WI38 (cell line): ENCODE results near the gene FMNL2.

Experiments used
- H3K4me3 ChIP-seq: 2 replicates; pipeline ENCODE4 v1.5.1; 2011; ENCODE audit warnings: low read depth, mild to moderate bottlenecking, control low read depth, low read length
- CTCF ChIP-seq: IDR thresholded peaks from 2 replicates; pipeline ENCODE4 v1.5.1; 2012; ENCODE audit warnings: low read depth, mild to moderate bottlenecking, control low read depth, low read length

FMNL2 gene

DNA sequence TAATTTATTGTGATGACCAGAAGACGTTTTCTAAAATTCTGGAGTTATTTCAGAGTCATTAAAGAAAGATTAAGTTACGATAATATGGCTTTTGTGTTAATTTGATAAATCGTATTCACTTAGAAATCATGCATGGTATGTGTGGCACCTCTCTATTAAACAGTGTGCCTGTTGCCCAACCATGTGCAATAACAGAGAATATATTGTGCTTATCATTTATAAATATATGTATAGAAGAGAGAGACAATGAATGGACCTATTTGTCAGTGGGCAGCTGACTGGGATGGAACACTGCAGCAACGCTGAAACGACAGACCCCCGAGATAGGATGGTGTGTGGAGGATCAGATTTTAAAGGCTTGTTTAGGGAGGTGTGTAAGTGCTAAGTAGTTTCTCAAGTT is 172.9 kb downstream of the FMNL2 start:
- no peak overlapping the region for H3K4me3 ChIP-seq
- TF ChIP-seq CTCF, result no peak

DNA sequence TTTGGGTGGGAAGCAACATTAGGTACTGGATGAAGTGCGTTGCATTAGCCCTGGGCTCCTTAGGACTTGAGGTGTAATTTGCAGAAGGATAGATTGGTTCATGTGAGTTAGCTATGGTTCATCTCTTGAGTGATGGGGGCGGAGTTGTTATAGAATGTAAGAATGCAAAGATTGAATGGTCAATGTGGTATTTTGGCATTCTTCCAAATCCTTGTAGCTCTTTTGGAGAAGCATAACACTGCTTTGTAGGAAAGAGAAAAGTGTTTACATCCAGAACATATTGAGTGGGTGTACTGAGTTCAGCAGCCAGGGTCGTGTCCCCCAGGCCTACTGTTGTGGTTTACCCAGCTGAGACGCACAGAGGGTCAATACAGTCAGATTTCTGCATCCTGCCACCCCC is 173.5 kb downstream of the FMNL2 start:
- H3K4me3 ChIP-seq, result no peak overlapping the region
- TF ChIP-seq CTCF, result no peak

DNA sequence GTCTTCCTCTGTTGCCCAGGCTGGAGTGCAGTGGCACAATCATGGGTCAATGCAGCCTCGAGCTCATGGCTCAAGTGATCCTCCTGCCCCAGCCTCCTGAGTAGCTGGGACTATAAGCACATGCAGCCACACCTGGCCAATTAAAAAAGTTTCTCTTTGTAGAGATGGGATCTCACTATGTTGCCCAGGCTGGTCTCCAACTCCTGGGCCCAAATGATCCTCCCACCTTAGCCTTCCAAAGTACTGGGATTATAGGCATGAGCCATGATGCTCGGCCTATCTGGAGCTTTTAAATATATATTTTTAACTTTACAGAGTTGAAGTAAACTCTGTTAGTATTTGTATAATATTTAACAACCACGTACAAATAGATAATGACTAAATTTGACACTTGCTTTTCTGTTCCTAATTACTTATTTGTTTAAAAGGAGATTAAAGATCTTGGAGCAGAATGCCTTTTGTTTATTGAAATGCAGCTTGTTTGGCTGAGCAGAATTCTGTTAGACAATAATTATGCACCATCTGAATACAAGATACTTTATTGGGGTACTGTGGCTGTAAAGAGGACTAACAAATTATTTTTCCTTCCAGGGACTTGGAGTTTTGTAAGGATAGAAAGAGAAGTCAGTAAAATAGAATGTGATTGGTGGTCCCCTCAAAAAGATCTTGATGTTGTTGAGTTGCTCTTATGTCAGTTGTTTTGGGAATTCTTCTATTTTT is 175.0 kb downstream of the FMNL2 start:
- TF ChIP-seq CTCF, result no peak
- H3K4me3 ChIP-seq, result no peak overlapping the region

GRCh38 chr2:152510621-152511020 is 175.6 kb downstream of the FMNL2 start:
- no peak for TF ChIP-seq CTCF
- H3K4me3 ChIP-seq, result no peak overlapping the region

GRCh38 chr2:152511981-152512380 is 177.0 kb downstream of the FMNL2 start:
- no peak for TF ChIP-seq CTCF
- no peak overlapping the region for H3K4me3 ChIP-seq

DNA sequence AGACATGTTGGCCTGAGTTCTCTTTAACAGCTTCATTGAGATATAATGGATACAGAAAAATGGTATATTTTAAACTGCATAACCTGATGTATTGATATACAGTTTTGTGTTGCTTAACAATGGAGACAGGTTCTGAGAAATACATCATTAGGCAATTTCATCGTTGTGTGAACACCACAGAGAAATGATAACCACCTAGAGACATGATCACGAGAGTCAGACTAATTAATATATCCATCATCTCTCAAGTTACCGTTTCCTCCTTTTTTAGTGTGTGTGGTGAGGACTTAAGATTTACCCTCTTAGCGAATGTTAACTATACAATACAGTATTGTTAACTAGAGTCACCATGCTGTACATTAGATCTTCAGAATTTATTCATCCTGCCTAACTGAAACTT is 178.1 kb downstream of the FMNL2 start:
- TF ChIP-seq CTCF, result no peak

DNA sequence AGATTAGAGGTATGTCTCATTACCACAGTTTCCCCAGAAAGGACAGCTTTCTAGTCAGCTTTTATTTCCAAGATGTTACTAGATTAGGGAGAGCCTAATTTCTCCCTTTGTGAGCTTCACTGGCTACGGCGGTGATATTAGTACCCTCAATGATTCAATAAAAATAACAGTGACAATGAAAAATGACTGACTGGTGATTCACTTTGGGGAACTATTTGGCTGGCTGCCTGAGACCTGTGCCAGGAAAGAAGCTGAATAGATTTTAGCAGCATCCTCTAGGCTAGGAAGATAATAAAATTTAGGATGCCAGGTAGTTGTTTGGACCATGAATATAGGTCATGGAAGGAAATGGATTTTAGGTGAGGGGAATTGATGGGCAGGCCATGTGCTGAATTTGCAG is 178.7 kb downstream of the FMNL2 start:
- TF ChIP-seq CTCF, result no peak
- no peak overlapping the region for H3K4me3 ChIP-seq

More for the DNA sequence above, 178.1 kb downstream of the FMNL2 start:
- H3K4me3 ChIP-seq, result no peak overlapping the region
